ENCODE results near the gene C20orf144.

The C20orf144 gene

DNA sequence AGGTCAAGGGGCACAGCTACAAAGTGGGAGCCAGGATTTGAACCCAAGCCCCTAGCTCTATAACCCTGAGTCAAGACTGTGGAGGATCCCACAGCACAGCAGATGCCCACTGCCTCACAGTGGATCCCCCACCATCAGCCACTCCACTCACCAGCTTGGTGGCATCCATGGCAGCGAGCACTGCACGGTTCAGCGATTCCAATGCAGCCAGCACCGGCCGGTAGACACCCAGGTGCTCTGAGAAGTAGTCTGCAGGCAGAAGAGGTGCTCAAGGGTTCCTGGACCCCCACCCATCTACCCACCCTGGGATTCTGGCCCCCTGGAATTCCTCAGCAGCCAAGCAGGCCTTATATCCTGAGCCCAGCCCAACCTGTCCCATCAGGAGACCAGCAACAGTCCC, 7.1 kb downstream of the C20orf144 start:
- Mint-ChIP-seq H3K27me3 (ENCODE audit: low read depth, poor library complexity) (no peaks in the 10 kb centered on the region), H3K4me1 (peaks cover 45% of the 10 kb centered on the region), H3K4me3 (no peak overlapping the region), H3K36me3 (ENCODE audit: low read depth) (peaks cover 18% of the 10 kb centered on the region), H3K9me3 (no peaks in the 10 kb centered on the region), H3K27ac (no peak overlapping the region)
- no peak for TF ChIP-seq CTCF (IDR thresholded peaks at IDR 0.05)
- no peak for DNase-seq

GRCh38 chr20:33669873-33670640, 7.9 kb downstream of the C20orf144 start:
- DNase-seq: no peak
- TF ChIP-seq CTCF (IDR thresholded peaks at IDR 0.05): no peak
- H3K36me3 Mint-ChIP-seq (ENCODE audit: low read depth): peaks cover 18% of the 10 kb centered on the region
- no peaks in the 10 kb centered on the region for H3K27me3 Mint-ChIP-seq (ENCODE audit: low read depth, poor library complexity)
- H3K27ac Mint-ChIP-seq: peak overlapping the region; percentile 85
- peaks cover 42% of the 10 kb centered on the region for H3K4me1 Mint-ChIP-seq
- H3K9me3 Mint-ChIP-seq: no peaks in the 10 kb centered on the region
- no peak overlapping the region for H3K4me3 Mint-ChIP-seq

DNA sequence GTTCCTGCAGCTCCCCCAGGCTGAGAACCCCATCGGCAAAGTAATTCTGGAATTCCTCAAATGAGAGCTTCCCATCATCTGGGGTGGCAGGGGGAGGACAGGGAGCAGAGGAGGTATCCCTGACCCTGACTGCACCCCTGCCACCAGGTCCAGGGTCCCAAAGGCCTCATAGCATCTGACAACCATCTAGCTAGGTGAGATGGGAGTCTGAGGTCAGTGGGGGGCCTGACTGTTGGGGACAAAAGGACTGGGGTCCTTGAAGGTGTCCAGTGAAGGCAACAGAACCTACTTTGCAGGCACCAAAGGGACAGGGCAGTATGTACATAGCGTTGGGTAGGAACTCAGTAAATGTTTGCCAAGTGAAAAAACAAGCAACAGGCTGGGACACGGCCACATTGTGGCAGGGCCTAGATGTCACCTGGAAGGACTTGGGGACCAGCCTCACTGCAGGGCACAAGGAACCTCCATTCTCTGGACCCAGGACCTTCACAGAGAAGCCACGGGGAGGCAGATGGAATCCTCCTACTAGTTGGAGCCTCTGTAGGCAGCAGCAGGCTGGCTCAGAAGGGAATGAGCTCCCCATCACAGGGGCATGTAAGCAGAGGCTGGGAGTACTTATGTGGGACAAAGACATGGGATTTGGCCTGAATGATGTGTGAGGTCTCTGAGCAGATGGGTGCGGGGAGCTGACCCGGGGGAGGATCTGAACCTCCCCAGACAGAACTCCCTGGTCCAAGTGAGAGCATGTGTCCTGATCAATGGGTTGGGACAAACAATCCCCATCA, 8.8 kb downstream of the C20orf144 start:
- no peak for TF ChIP-seq CTCF (IDR thresholded peaks at IDR 0.05)
- peaks cover 45% of the 10 kb centered on the region for H3K4me1 Mint-ChIP-seq
- no peaks in the 10 kb centered on the region for H3K27me3 Mint-ChIP-seq (ENCODE audit: low read depth, poor library complexity)
- peaks cover 18% of the 10 kb centered on the region for H3K36me3 Mint-ChIP-seq (ENCODE audit: low read depth)
- DNase-seq: no peak
- no peaks in the 10 kb centered on the region for H3K9me3 Mint-ChIP-seq
- peak overlapping the region; percentile 72 for H3K27ac Mint-ChIP-seq
- peak overlapping the region; percentile 61 for H3K4me3 Mint-ChIP-seq

GRCh38 chr20:33671573-33672288, 9.6 kb downstream of the C20orf144 start:
- peak overlapping the region; percentile 61 for H3K27ac Mint-ChIP-seq

More at GRCh38 chr20:33671573-33672288, 9.6 kb downstream of the C20orf144 start:
- no peak for TF ChIP-seq CTCF (IDR thresholded peaks at IDR 0.05)
- no peak for DNase-seq
- no peak overlapping the region for H3K4me3 Mint-ChIP-seq
- H3K36me3 Mint-ChIP-seq (ENCODE audit: low read depth): peaks cover 19% of the 10 kb centered on the region
- peaks cover 44% of the 10 kb centered on the region for H3K4me1 Mint-ChIP-seq
- no peaks in the 10 kb centered on the region for H3K9me3 Mint-ChIP-seq
- no peaks in the 10 kb centered on the region for H3K27me3 Mint-ChIP-seq (ENCODE audit: low read depth, poor library complexity)

Data from nephron progenitor cell (in vitro differentiated cells).